K562 (cell line): ENCODE results near the gene SAMD4A. TPM values are rescaled to one million over a fixed set of nuclear protein-coding genes. Genes with fewer than 3 reads are reported as not detected.

Source experiments
- ATAC-seq: fragments of 200-7000 bp; cut with Tn5 transposase; 3 replicates; pipeline ENCODE4 v1.9.1; 2020; ENCODE audit warnings: moderate library complexity
- BruUV-seq: library from RNA; stranded (reverse); fragments of 400-500 nt; replicated peaks from 2 replicates; lab custom pipeline; 2021; lab: Mats Ljungman, UMichigan
- CTCF ChIA-PET: fragments of 300-600 bp; formaldehyde crosslinking; extraction: SDS; loops from one replicate; lab custom pipeline; 2021; ENCODE audit warnings: low intra/inter-chr PET ratio; lab: Yijun Ruan, JAX
- POLR2A ChIA-PET: fragments of 300-600, 350-650 bp; sonication (Branson Sonifier 250); formaldehyde crosslinking; extraction: SDS; loops from one replicate; lab custom pipeline; 2021; ENCODE audit warnings: antibody characterized with exemption, inconsistent platforms; lab: Yijun Ruan, JAX
- DNase-seq, 4 experiments: peaks; one replicate each; pipeline versions ENCODE4 v3.0.0 to v3.0.0-alpha.2; 2011 to 2018; ENCODE audit warnings: low spot score in 3 of 4, mixed read lengths in 3 of 4; ENCODE audit errors: extremely low read depth in 1 of 4
- FAIRE-seq: peaks from 2 replicates; lab custom pipeline; 2011; peaks lifted over from hg19 to GRCh38; lab: Jason Lieb, UNC
- H2AFZ ChIP-seq: 2 replicates; pipeline ENCODE4 v1.6.0; 2011; ENCODE audit warnings: low read depth, low read length, control low read depth, inconsistent platforms
- H3K27ac ChIP-seq: fragments of 200-600 bp; 3 replicates; pipeline ENCODE4 v1.8.0; 2011; ENCODE audit warnings: low read depth, mild to moderate bottlenecking, control low read depth, inconsistent platforms, low read length, moderate library complexity, mixed read lengths; ENCODE audit errors: extremely low read depth
- H3K27me3 ChIP-seq, 2 experiments: fragments of 300-600 bp in 1 of 2; 2 replicates in 1 of 2; 3 replicates in 1 of 2; pipeline versions ENCODE4 v1.6.0 to v1.8.0; 2011; ENCODE audit warnings: inconsistent platforms in 2 of 2, low read length in 2 of 2, mild to moderate bottlenecking in 1 of 2, mixed read lengths in 1 of 2, moderate library complexity in 1 of 2; ENCODE audit not compliant: control insufficient read depth in 2 of 2, insufficient read depth in 2 of 2
- H3K36me3 ChIP-seq: fragments of 300-600 bp; 3 replicates; pipeline ENCODE4 v1.8.0; 2011; ENCODE audit warnings: mild to moderate bottlenecking, low read length, inconsistent platforms; ENCODE audit not compliant: control insufficient read depth, insufficient read depth
- H3K4me1 ChIP-seq, 2 experiments: fragments of 200-600 bp in 1 of 2; replicated peaks in 1 of 2; 2 replicates in 1 of 2; 3 replicates in 1 of 2; pipeline versions ENCODE4 v1.5.1 to v1.8.0; 2011; ENCODE audit warnings: inconsistent platforms in 2 of 2, low read length in 2 of 2, mild to moderate bottlenecking in 1 of 2, mixed read lengths in 1 of 2, moderate library complexity in 1 of 2; ENCODE audit not compliant: control insufficient read depth in 2 of 2, insufficient read depth in 2 of 2
- H3K4me2 ChIP-seq: 2 replicates; pipeline ENCODE4 v1.6.1; 2011; ENCODE audit warnings: low read length, control low read depth, inconsistent platforms, mixed read lengths; ENCODE audit not compliant: insufficient read depth
- H3K4me3 ChIP-seq: fragments of 200-600 bp; sonication (generic), shearing (Covaris generic); 2 replicates; pipeline ENCODE4 v1.5.1; 2016; ENCODE audit warnings: control low read depth, inconsistent platforms
- H3K79me2 ChIP-seq: fragments of 200-600 bp; 3 replicates; pipeline ENCODE4 v1.8.0; 2011; ENCODE audit warnings: low read length, inconsistent platforms; ENCODE audit not compliant: control insufficient read depth, insufficient read depth
- H3K9ac ChIP-seq, 2 experiments: 2 replicates each; pipeline versions ENCODE4 v1.6.0 to v1.6.1; 2011; ENCODE audit warnings: low read depth in 2 of 2, low read length in 2 of 2, control low read depth in 1 of 2, inconsistent platforms in 1 of 2, mild to moderate bottlenecking in 1 of 2, mixed read lengths in 1 of 2; ENCODE audit not compliant: insufficient read depth in 1 of 2
- H3K9me1 ChIP-seq: one replicate; pipeline ENCODE4 v1.6.0; 2011; ENCODE audit warnings: inconsistent platforms, mild to moderate bottlenecking, low read length, moderate library complexity; ENCODE audit not compliant: control insufficient read depth, insufficient read depth
- H3K9me3 ChIP-seq: replicated peaks from 2 replicates; pipeline ENCODE4 v1.5.1; 2011; ENCODE audit warnings: low read depth, low read length, inconsistent platforms; ENCODE audit not compliant: control insufficient read depth, insufficient read depth
- H4K20me1 ChIP-seq: replicated peaks from 2 replicates; pipeline ENCODE4 v1.6.1; 2011; ENCODE audit warnings: low read length, inconsistent platforms, mixed read lengths; ENCODE audit not compliant: control insufficient read depth, insufficient read depth
- ADNP ChIP-seq: fragments of 200-800 bp; sonication (Bioruptor generic); IDR thresholded peaks from 2 replicates; pipeline ENCODE4 v1.6.1; 2016; ENCODE audit warnings: missing genetic modification characterization, missing compliant biosample characterization
- CREBBP ChIP-seq: IDR thresholded peaks from one replicate; pipeline ENCODE4 v1.6.1; 2012; ENCODE audit warnings: low read depth, mild to moderate bottlenecking, control low read depth, inconsistent platforms, low read length
- CXXC5 ChIP-seq: fragments of 250-450 bp; sonication (Bioruptor Pico); IDR thresholded peaks from 2 replicates; pipeline ENCODE4 v1.8.0; 2022; ENCODE audit warnings: inconsistent platforms, mild to moderate bottlenecking, moderate library complexity
- HIVEP1 ChIP-seq: fragments of 250-450 bp; sonication (Bioruptor Pico); IDR thresholded peaks from 2 replicates; pipeline ENCODE4 v1.4.0; 2020; ENCODE audit warnings: mild to moderate bottlenecking
- MYC ChIP-seq, 2 experiments: fragments of 250-450 bp in 1 of 2; sonication (Bioruptor Pico) in 1 of 2; IDR thresholded peaks; 2 replicates each; pipeline versions ENCODE4 v1.5.1 to v1.6.1; 2012 to 2021; ENCODE audit warnings: low read depth in 2 of 2, borderline replicate concordance in 1 of 2, improper control_type of control experiment in 1 of 2, low read length in 1 of 2, mild to moderate bottlenecking in 1 of 2, moderate library complexity in 1 of 2
- NFRKB ChIP-seq: fragments of 450-650 bp; IDR thresholded peaks from 2 replicates; pipeline ENCODE4 v1.6.1; 2016; ENCODE audit warnings: low read depth
- ZBED1 ChIP-seq: IDR thresholded peaks from 2 replicates; pipeline ENCODE4 v1.6.1; 2014
- ZNF311 ChIP-seq: fragments of 250-450 bp; sonication (Bioruptor Pico); IDR thresholded peaks from 2 replicates; pipeline ENCODE4 v1.4.0; 2020; ENCODE audit warnings: mild to moderate bottlenecking, moderate library complexity
- ZNF707 ChIP-seq: fragments of 250-450 bp; sonication (Bioruptor Pico); conservative IDR thresholded peaks from 2 replicates; pipeline ENCODE4 v1.8.0; 2022; ENCODE audit warnings: inconsistent platforms, mild to moderate bottlenecking, moderate library complexity
- ZNF717 ChIP-seq: fragments of 250-450 bp; sonication (Bioruptor Pico); IDR thresholded peaks from 2 replicates; pipeline ENCODE4 v1.5.0; 2021
- WGBS: fragments of 100-300 bp; shearing (Covaris generic); methylation state at CpG from one replicate; pipeline ENCODE4 v1.1.6; 2016; ENCODE audit warnings: low coverage, mixed read lengths; ENCODE audit not compliant: insufficient coverage; ENCODE audit errors: missing lambda C conversion rate; 5-methylcytosine and 5-hydroxymethylcytosine counted together
- in situ Hi-C: fragments of 300-500 bp; cut with MboI; formaldehyde crosslinking; loops from 4 replicates; pipeline ENCODE4 v1.15.0; 2018; ENCODE audit warnings: inconsistent platforms, mixed read lengths
- intact Hi-C: fragments of 100-400 bp; cut with micrococcal nuclease; formaldehyde crosslinking; loops from 2 replicates; pipeline ENCODE4 v1.14.2; 2022
- polyA plus RNA-seq, 8 experiments: library from polyadenylated mRNA; depleted of rRNA in 4 of 8; stranded (reverse) in 5 of 8; unstranded in 3 of 8; fragments of >200 nt; fragmentation: Nextera tagmentation in 2 of 8; fragmentation: Illumina TruSeq in 1 of 8; extraction: Ambion mirVana in 2 of 8; extraction: Trizol in 1 of 8; gene quantifications; 2 replicates each; pipeline versions ENCODE4 v1.2.1 to v1.2.3, GENCODE V29; 2011 to 2014; ENCODE audit warnings: inconsistent platforms in 1 of 8, missing spikeins in 1 of 8
- total RNA-seq, 7 experiments: library from RNA; depleted of rRNA in 6 of 7; stranded (reverse); fragments of >200 nt in 6 of 7; fragmentation: Illumina TruSeq in 2 of 7; extraction: Trizol in 2 of 7; gene quantifications; 2 replicates each; pipeline versions ENCODE4 v1.2.1 to v1.2.3, GENCODE V29; 2011 to 2021; ENCODE audit warnings: low replicate concordance in 1 of 7
- TF ChIP-seq, protein P1 (sequence below): sonication (generic); formaldehyde crosslinking; IDR thresholded peaks from 2 replicates; pipeline ENCODE4 v1.4.0; 2020; ENCODE audit warnings: mild to moderate bottlenecking, missing genetic modification reagents
- TF ChIP-seq, protein P2 (sequence below): sonication (generic); formaldehyde crosslinking; IDR thresholded peaks from 2 replicates; pipeline ENCODE4 v1.8.0; 2022; ENCODE audit warnings: mild to moderate bottlenecking, missing genetic modification reagents, borderline replicate concordance
- TF ChIP-seq, protein P3 (sequence below): IDR thresholded peaks from 2 replicates; pipeline ENCODE4 v1.6.1; 2016; ENCODE audit warnings: missing genetic modification characterization, missing compliant biosample characterization

SAMD4A gene
- total and polyA plus RNA-seq, 9 of the 15 experiments (the other 6 are each of a cell fraction or from before 2014, with no cell fraction given): 0.66 to 6.8 (median 3.3) TPM

DNA sequence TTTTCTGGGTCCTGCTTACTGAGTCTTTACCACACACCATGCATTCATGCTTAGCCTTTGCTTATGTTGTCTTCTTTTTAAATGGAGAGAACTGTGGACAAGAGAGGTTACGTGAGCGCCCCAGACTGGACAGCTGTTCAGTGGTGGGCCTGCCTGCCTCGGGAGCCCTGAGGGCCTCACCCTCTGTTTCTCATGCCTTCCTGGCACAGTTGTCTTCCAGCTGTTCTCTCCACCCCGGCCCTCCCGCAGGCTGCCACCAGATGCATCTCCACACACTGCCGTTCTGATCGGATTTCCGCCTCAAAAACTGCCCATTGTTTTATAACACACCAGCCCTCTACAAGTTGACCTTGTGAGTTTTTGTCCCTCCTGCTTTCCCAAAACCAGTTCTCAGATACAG is 100.8 kb downstream of the SAMD4A start (continued):
- TF ChIP-seq ZBED1: no peak
- no peak for TF ChIP-seq ZNF717 (CRISPR knock-in tag)
- no peak for TF ChIP-seq MYC (IDR thresholded peaks at IDR 0.05; ENCODE audit: low read depth, low read length)
- no peak for TF ChIP-seq MYC (CRISPR knock-in tag; IDR thresholded peaks at IDR 0.05; ENCODE audit: borderline replicate concordance, low read depth)
- TF ChIP-seq CREBBP: no peak
- no peak for TF ChIP-seq CXXC5 (CRISPR knock-in tag)
- TF ChIP-seq HIVEP1 (CRISPR knock-in tag): no peak
- TF ChIP-seq, protein P1, sequence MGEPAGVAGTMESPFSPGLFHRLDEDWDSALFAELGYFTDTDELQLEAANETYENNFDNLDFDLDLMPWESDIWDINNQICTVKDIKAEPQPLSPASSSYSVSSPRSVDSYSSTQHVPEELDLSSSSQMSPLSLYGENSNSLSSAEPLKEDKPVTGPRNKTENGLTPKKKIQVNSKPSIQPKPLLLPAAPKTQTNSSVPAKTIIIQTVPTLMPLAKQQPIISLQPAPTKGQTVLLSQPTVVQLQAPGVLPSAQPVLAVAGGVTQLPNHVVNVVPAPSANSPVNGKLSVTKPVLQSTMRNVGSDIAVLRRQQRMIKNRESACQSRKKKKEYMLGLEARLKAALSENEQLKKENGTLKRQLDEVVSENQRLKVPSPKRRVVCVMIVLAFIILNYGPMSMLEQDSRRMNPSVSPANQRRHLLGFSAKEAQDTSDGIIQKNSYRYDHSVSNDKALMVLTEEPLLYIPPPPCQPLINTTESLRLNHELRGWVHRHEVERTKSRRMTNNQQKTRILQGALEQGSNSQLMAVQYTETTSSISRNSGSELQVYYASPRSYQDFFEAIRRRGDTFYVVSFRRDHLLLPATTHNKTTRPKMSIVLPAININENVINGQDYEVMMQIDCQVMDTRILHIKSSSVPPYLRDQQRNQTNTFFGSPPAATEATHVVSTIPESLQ: no peak
- no peak for TF ChIP-seq ADNP (tag)

DNA sequence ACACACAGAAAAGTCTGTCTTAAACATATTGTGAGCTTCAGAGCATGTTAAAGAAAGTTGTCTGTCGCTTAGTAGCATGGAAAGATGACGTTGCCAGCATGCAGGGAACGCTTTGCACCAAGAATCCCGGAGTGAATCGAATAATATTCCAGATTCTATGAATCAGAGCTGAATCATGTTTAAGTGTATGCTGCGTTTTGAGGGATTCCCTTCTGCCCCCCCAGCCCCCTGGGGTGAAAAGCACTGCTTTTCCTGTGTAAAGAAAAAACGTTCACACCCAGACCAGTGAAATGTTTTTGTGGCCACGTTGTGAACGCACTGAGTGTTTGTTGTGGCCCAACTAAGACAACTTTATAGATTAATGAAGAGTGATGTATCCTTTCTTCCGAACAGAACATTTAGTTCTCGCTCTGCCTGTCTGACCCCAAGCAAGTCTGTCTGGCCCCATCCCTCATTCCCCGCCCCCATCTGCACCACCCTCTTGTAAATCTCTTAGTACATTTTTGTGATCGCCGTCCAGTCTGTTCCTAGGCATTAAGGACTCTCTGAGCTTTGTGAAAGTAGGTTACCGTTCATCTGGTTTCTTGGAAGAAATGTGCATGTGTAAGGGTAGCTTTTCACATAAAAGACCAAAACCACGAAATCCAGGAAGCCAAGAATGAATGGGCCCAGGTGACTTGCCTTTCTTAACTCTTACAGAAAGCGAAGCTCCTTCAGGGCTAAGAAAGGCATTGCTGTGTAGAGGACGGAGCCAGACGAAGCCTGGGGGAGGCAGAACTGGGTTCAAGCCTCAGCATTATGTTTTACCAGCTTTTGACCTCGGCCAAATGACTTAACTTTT is 103.0 kb downstream of the SAMD4A start:
- in situ Hi-C loops: no loop called here

More for the DNA sequence above, 103.0 kb downstream of the SAMD4A start:
- no TSS peak for BruUV-seq
- no peak overlapping the region for H2AFZ ChIP-seq
- no peaks in the 10 kb centered on the region for H4K20me1 ChIP-seq
- H3K9ac ChIP-seq: no peak overlapping the region
- ATAC-seq (no peak), DNase-seq (no peak), FAIRE-seq (no peak)
- TF ChIP-seq, protein P2, sequence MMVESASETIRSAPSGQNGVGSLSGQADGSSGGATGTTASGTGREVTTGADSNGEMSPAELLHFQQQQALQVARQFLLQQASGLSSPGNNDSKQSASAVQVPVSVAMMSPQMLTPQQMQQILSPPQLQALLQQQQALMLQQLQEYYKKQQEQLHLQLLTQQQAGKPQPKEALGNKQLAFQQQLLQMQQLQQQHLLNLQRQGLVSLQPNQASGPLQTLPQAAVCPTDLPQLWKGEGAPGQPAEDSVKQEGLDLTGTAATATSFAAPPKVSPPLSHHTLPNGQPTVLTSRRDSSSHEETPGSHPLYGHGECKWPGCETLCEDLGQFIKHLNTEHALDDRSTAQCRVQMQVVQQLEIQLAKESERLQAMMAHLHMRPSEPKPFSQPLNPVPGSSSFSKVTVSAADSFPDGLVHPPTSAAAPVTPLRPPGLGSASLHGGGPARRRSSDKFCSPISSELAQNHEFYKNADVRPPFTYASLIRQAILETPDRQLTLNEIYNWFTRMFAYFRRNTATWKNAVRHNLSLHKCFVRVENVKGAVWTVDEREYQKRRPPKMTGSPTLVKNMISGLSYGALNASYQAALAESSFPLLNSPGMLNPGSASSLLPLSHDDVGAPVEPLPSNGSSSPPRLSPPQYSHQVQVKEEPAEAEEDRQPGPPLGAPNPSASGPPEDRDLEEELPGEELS (CRISPR knock-in tag): no peak
- TF ChIP-seq, protein P3, sequence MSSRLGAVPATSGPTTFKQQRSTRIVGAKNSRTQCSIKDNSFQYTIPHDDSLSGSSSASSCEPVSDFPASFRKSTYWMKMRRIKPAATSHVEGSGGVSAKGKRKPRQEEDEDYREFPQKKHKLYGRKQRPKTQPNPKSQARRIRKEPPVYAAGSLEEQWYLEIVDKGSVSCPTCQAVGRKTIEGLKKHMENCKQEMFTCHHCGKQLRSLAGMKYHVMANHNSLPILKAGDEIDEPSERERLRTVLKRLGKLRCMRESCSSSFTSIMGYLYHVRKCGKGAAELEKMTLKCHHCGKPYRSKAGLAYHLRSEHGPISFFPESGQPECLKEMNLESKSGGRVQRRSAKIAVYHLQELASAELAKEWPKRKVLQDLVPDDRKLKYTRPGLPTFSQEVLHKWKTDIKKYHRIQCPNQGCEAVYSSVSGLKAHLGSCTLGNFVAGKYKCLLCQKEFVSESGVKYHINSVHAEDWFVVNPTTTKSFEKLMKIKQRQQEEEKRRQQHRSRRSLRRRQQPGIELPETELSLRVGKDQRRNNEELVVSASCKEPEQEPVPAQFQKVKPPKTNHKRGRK (tag): no peak
- TF ChIP-seq NFRKB (no peak), ZNF311 (CRISPR knock-in tag) (no peak), ZNF707 (no peak)
- H3K4me3 ChIP-seq: no peak overlapping the region
- H3K27me3 ChIP-seq: no peaks in the 10 kb centered on the region
- peaks cover 0 to 11% of the 10 kb centered on the region in 2 experiments; a peak in 3 of 5 replicates for H3K4me1 ChIP-seq
- H3K27ac ChIP-seq: no peak overlapping the region
- no peaks in the 10 kb centered on the region for H3K9me3 ChIP-seq
- POLR2A ChIA-PET: interaction anchor here (0.7 to 1.4 kb wide), 4 partner anchors 7 to 194 kb away, joined by 3 to 6 read pairs (median 4); no protein-coding TSS in a partner anchor
- CTCF ChIA-PET: no interaction called here
- intact Hi-C loops: no loop called here
- no peak overlapping the region for H3K4me2 ChIP-seq
- 77% methylated on average over 17 of the region's 20 CpGs for WGBS
- H3K79me2 ChIP-seq: no peaks in the 10 kb centered on the region; the same call in 2 of the 3 replicates
- H3K36me3 ChIP-seq: no peaks in the 10 kb centered on the region
- no peaks in the 10 kb centered on the region for H3K9me1 ChIP-seq
